ENCODE results near the gene DST. TPM values are rescaled to one million over a fixed set of nuclear protein-coding genes. Genes with fewer than 3 reads are reported as not detected.

Gene DST
- total and polyA plus RNA-seq, 2 of the 8 experiments (the other 6 are each of a cell fraction or from before 2014, with no cell fraction given): 49.4 to 116 TPM

DNA sequence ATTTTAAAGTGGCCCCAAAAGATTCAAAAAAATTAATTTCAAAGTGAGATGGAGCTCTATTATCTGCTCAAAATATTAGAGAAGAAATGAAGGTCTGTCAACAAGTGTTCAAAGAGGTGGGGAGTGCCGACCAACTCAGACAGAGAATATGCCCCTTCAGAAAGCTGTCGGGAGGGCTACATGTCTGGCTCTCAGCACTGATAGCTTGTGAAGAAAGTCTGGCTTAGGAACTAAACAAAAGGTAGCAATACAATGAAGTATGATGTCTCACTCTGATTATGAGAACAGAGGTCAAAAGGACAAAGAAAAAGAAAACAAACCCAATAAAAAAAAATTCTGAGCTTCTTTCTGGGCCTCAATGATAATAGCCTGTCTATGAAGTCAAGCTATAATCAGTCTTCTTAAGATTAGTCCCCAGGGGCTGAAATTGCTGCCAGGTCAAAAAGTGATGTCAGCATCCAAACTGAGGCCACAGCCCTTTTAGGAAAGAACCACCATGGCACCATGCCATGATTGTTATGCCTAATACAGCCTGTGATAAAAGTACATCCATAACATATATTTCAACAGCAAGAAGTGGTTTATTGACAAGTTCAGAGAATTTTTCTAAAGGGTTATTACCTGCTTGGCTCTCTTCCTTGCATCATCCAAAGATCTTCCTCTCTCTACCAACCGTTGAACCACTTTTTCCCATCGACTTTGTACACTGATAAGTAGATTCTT lies 150.9 kb downstream of the DST start:
- H2AK5ac ChIP-seq (ENCODE audit: low read depth, low read length): no peak overlapping the region
- ChIA-PET CTCF (ENCODE audit: partially characterized antibody) (interaction anchor here (1.0 to 1.6 kb wide), 3 partner anchors 28 to 104 kb away, joined by 3 read pairs; no protein-coding TSS in a partner anchor), POLR2A (ENCODE audit: partially characterized antibody) (no interaction called here)
- H4K91ac ChIP-seq (replicated peaks; ENCODE audit: insufficient read length, low read length): no peak overlapping the region
- H2BK120ac ChIP-seq (replicated peaks; ENCODE audit: low read depth, low read length): no peak overlapping the region
- H3K4me2 ChIP-seq (ENCODE audit: insufficient read depth in 1 of 2, low read depth in 2 of 2, low read length in 2 of 2): no peak overlapping the region
- no peaks in the 10 kb centered on the region for H3K79me2 ChIP-seq (ENCODE audit: control insufficient read depth in 1 of 2, insufficient read depth in 2 of 2, low read length in 2 of 2)
- no peak overlapping the region for H3K23ac ChIP-seq (ENCODE audit: insufficient read length)
- H4K20me1 ChIP-seq (replicated peaks in 1 of 2; ENCODE audit: control insufficient read depth in 1 of 2, insufficient read depth in 2 of 2, low read length in 2 of 2): no peaks in the 10 kb centered on the region
- no peak overlapping the region for H2BK20ac ChIP-seq (ENCODE audit: low read length)
- H3K27me3 ChIP-seq (replicated peaks in 1 of 4; ENCODE audit: control insufficient read depth in 3 of 4, extremely low read depth in 1 of 4, insufficient read depth in 3 of 4, low read length in 3 of 4): no peaks in the 10 kb centered on the region
- no peak overlapping the region for H3K18ac ChIP-seq (ENCODE audit: extremely low read depth, low read length)
- no peak overlapping the region for H4K5ac ChIP-seq (ENCODE audit: insufficient read length, low read depth, low read length)
- H3K56ac ChIP-seq (replicated peaks; ENCODE audit: insufficient read length, low read depth, low read length): no peak overlapping the region
- no peaks in the 10 kb centered on the region for H3K79me1 ChIP-seq (ENCODE audit: low read depth, low read length)
- H3K4ac ChIP-seq (replicated peaks; ENCODE audit: insufficient read length, low read depth, low read length): no peak overlapping the region
- WGBS, 2 experiments (ENCODE audit: extremely low coverage in 1 of 2, insufficient coverage in 1 of 2, insufficient read length in 1 of 2, insufficient replicate concordance in 2 of 2, low coverage in 1 of 2, low lambda C conversion rate in 2 of 2, missing lambda C conversion rate in 1 of 2): 92% methylated on average over 4 of the region's 4 CpGs; no CpG with 5 or more reads in 1 of the 2 experiments
- no peaks in the 10 kb centered on the region for H3K9me3 ChIP-seq (ENCODE audit: insufficient read depth in 2 of 2, low read depth in 1 of 2, low read length in 1 of 2)
- DNase-seq (ENCODE audit: low read depth in 1 of 2, low spot score in 2 of 2) (no peak), FAIRE-seq (no peak)
- H4K8ac ChIP-seq (ENCODE audit: extremely low read depth, insufficient read depth, low read length): no peak overlapping the region
- no peak overlapping the region for H3K14ac ChIP-seq (ENCODE audit: insufficient read length)
- peaks cover 0 to 43% (median 11%) of the 10 kb centered on the region in 4 experiments; a peak in 5 of 8 replicates for H3K36me3 ChIP-seq (ENCODE audit: control insufficient read depth in 2 of 4, insufficient read depth in 4 of 4, low read length in 3 of 4)
- no peaks in the 10 kb centered on the region for H3K4me1 ChIP-seq (replicated peaks in 1 of 4; ENCODE audit: control insufficient read depth in 3 of 4, insufficient read depth in 4 of 4, low read length in 3 of 4)
- no peak overlapping the region for H3K9ac ChIP-seq (replicated peaks in 1 of 4; ENCODE audit: extremely low read depth in 1 of 4, low read depth in 3 of 4, low read length in 3 of 4)
- H2AFZ ChIP-seq (ENCODE audit: low read length): no peak overlapping the region
- no peaks in the 10 kb centered on the region for H3K23me2 ChIP-seq (ENCODE audit: low read depth, low read length)
- no peak overlapping the region for H2BK12ac ChIP-seq (ENCODE audit: low read depth, low read length)
- no peak overlapping the region for H2BK5ac ChIP-seq (ENCODE audit: low read depth, low read length)
- H3K27ac ChIP-seq (ENCODE audit: low read depth, low read length): no peak overlapping the region
- H2BK15ac ChIP-seq (ENCODE audit: low read length): no peak overlapping the region
- no peak overlapping the region for H3K4me3 ChIP-seq (ENCODE audit: extremely low read depth in 1 of 4, insufficient read depth in 2 of 4, low read depth in 3 of 4, low read length in 4 of 4)
- no peak for TF ChIP-seq TAF1 (IDR thresholded peaks at IDR 0.05; ENCODE audit: low read depth, low read length)
- TF ChIP-seq KDM5A (IDR thresholded peaks at IDR 0.05; ENCODE audit: low read length): no peak
- TF ChIP-seq PHF8 (conservative IDR thresholded peaks at IDR 0.05; ENCODE audit: low read depth, low read length): no peak
